Uterus (tissue), 4 donors: ENCODE measurements around the gene SDK2. TPM values are rescaled to one million over a fixed set of nuclear protein-coding genes. Genes with fewer than 3 reads are reported as not detected.

Experiments
- DNase-seq, 2 donors: peaks; one replicate each; pipeline ENCODE4 v3.0.0-alpha.2; 2019 to 2020
- H3K27ac ChIP-seq, 2 donors: fragments of 200-600 bp; sonication (generic); 1 replicate in 1 of 2; 2 replicates in 1 of 2; pipeline ENCODE4 v1.5.1; 2016 to 2018
- H3K27me3 ChIP-seq, 2 donors: fragments of 200-600 bp; sonication (generic); one replicate each; pipeline ENCODE4 v1.5.1; 2018 to 2019; ENCODE audit warnings: control low read depth in 1 of 2
- H3K36me3 ChIP-seq, 2 donors: fragments of 200-600 bp; sonication (generic); one replicate each; pipeline ENCODE4 v1.5.1; 2019; ENCODE audit warnings: control low read depth in 1 of 2
- H3K4me1 ChIP-seq, 2 donors: fragments of 200-600 bp; sonication (generic); one replicate each; pipeline ENCODE4 v1.5.1; 2018 to 2019; ENCODE audit warnings: control low read depth in 1 of 2
- H3K4me3 ChIP-seq, 2 donors: fragments of 200-600 bp; sonication (generic); 1 replicate in 1 of 2; 2 replicates in 1 of 2; pipeline ENCODE4 v1.5.1; 2018 to 2019; ENCODE audit warnings: mild to moderate bottlenecking in 1 of 2
- H3K9me3 ChIP-seq, 2 donors: fragments of 200-600 bp; sonication (generic); one replicate each; pipeline ENCODE4 v1.5.1; 2019; ENCODE audit warnings: control low read depth in 1 of 2
- CTCF ChIP-seq, 4 experiments: fragments of 200-600 bp in 2 of 4; fragments of 450-650 bp in 2 of 4; sonication (generic) in 2 of 4; IDR thresholded peaks; one replicate each; pipeline ENCODE4 v1.5.1; 2016 to 2019; ENCODE audit warnings: antibody characterized with exemption in 4 of 4, mild to moderate bottlenecking in 2 of 4, moderate library complexity in 1 of 4
- POLR2A ChIP-seq, 2 donors: fragments of 450-650 bp; IDR thresholded peaks; one replicate each; pipeline ENCODE4 v1.6.1; 2016; ENCODE audit warnings: antibody characterized with exemption in 2 of 2, mild to moderate bottlenecking in 1 of 2, moderate library complexity in 1 of 2
- intact Hi-C: fragments of 100-400 bp; cut with DNase I; formaldehyde crosslinking; loops from one replicate; pipeline ENCODE4 v1.15.1; 2023; ENCODE audit warnings: low total_unique reads
- total RNA-seq, 4 donors: library from RNA; depleted of rRNA in 3 of 4; stranded (reverse); fragments of >200 nt in 3 of 4; gene quantifications; one replicate each; pipeline versions ENCODE4 v1.1.0 to v1.2.4, GENCODE V29; 2014 to 2023
- donor health status: DM: yes; HTN: yes; CAD: no.

SDK2 gene
- total RNA-seq, 4 donors from 2014 or later: 1.1 to 5.0 TPM; not detected in 2

GRCh38 chr17:73575470-73576221, 68.6 kb downstream of the SDK2 start:
- no peaks in the 10 kb centered on the region for H3K36me3 ChIP-seq
- H3K9me3 ChIP-seq: no peaks in the 10 kb centered on the region
- intact Hi-C loops: no loop called here
- no peak overlapping the region for H3K27ac ChIP-seq
- H3K4me3 ChIP-seq: no peak overlapping the region
- H3K27me3 ChIP-seq: no peaks in the 10 kb centered on the region
- H3K4me1 ChIP-seq: no peaks in the 10 kb centered on the region
- no peak for DNase-seq
- TF ChIP-seq CTCF (IDR thresholded peaks at IDR 0.05) (no peak), POLR2A (IDR thresholded peaks at IDR 0.05) (no peak)

GRCh38 chr17:73571511-73572130, 72.6 kb downstream of the SDK2 start:
- Histone ChIP-seq H3K27ac (no peak overlapping the region), H3K27me3 (no peaks in the 10 kb centered on the region), H3K4me3 (no peak overlapping the region), H3K4me1 (no peaks in the 10 kb centered on the region), H3K36me3 (no peaks in the 10 kb centered on the region), H3K9me3 (no peaks in the 10 kb centered on the region)
- DNase-seq: no peak
- intact Hi-C loops: no loop called here
- TF ChIP-seq POLR2A (IDR thresholded peaks at IDR 0.05): no peak
- TF ChIP-seq CTCF (IDR thresholded peaks at IDR 0.05): no peak

GRCh38 chr17:73569762-73570319, 74.4 kb downstream of the SDK2 start:
- no peaks in the 10 kb centered on the region for H3K9me3 ChIP-seq
- H3K36me3 ChIP-seq: no peaks in the 10 kb centered on the region
- H3K4me1 ChIP-seq: no peaks in the 10 kb centered on the region
- DNase-seq: no peak
- H3K27ac ChIP-seq: no peak overlapping the region
- no peak overlapping the region for H3K4me3 ChIP-seq
- H3K27me3 ChIP-seq: no peaks in the 10 kb centered on the region
- intact Hi-C loops: no loop called here
- TF ChIP-seq CTCF (IDR thresholded peaks at IDR 0.05) (no peak), POLR2A (IDR thresholded peaks at IDR 0.05) (no peak)

- no peak for DNase-seq
- H3K27ac ChIP-seq: no peak overlapping the region
- H3K27me3 ChIP-seq: no peaks in the 10 kb centered on the region
- H3K4me3 ChIP-seq: no peak overlapping the region
- H3K36me3 ChIP-seq: no peaks in the 10 kb centered on the region
- H3K9me3 ChIP-seq: no peaks in the 10 kb centered on the region
- intact Hi-C loops: no loop called here
- no peaks in the 10 kb centered on the region for H3K4me1 ChIP-seq
- no peak for TF ChIP-seq CTCF (IDR thresholded peaks at IDR 0.05)
- no peak for TF ChIP-seq POLR2A (IDR thresholded peaks at IDR 0.05)
Measured at GRCh38 chr17:73568934-73569333, 75.3 kb downstream of the SDK2 start.
